GM12874 (cell line): ENCODE results near the gene TAS1R3.
A peak's percentile ranks its signal among the peaks of the same experiment; 100 is the strongest.

Source experiments
- TF ChIP-seq, protein P1 (sequence below): IDR thresholded peaks from 2 replicates; pipeline ENCODE4 v1.5.1; 2011; ENCODE audit warnings: low read depth, mild to moderate bottlenecking, control low read depth, low read length, moderate library complexity; ENCODE audit not compliant: insufficient read depth

TAS1R3 gene

DNA sequence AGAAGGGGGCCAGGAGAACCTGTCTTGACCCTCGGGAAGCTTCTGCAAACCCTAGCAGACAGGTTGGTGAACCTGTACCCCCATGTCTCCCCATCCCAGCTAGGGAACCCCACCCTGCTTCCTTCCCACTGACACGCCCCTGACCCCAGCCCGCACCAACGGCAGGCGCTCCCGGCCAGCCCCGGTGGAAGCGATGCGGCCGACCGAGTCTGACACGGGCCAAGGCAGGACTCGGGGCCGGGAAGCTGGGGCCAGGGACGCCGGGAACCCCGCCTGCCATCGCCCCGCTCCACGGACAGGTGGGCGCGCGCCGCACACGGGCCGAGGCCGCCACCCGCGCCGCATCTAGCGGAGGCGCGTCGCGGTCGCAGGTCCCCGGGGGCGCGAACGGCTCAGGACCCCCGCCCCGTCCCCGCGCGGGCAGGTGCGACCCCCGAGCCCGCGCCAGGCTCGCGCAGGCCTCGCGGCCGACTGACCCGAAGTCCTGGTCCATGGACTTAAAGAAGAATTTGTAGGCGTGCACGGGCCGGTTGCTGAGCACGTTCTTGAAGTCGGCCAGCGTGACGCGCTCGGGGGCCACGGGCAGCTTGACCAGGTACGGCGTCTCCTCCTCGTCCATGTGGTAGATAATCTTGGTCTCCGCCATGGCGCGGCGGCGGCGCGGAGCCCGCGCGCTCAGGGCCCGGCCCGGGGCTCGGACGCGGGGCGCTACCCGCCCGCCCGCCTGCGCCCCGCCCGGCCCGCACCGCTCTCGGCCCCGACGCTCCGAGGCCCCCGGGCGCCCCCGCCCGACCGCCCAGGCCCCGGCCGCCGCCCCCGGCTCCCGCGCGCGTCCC is 17.6 kb downstream of the TAS1R3 start:
- TF ChIP-seq, protein P1, sequence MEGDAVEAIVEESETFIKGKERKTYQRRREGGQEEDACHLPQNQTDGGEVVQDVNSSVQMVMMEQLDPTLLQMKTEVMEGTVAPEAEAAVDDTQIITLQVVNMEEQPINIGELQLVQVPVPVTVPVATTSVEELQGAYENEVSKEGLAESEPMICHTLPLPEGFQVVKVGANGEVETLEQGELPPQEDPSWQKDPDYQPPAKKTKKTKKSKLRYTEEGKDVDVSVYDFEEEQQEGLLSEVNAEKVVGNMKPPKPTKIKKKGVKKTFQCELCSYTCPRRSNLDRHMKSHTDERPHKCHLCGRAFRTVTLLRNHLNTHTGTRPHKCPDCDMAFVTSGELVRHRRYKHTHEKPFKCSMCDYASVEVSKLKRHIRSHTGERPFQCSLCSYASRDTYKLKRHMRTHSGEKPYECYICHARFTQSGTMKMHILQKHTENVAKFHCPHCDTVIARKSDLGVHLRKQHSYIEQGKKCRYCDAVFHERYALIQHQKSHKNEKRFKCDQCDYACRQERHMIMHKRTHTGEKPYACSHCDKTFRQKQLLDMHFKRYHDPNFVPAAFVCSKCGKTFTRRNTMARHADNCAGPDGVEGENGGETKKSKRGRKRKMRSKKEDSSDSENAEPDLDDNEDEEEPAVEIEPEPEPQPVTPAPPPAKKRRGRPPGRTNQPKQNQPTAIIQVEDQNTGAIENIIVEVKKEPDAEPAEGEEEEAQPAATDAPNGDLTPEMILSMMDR: no peak

- TF ChIP-seq, protein P1: peak; percentile 66
These were observed 18.4 kb downstream of the TAS1R3 start, which contains the start of gene DVL1 for GRCh38 chr1:1349256-1350012. Gene DVL1, minus strand, starts transcription at chr1:1349418. Its CDS starts 353 bp downstream, at chr1:1349065.

GRCh38 chr1:1351511-1352427 is 20.7 kb downstream of the TAS1R3 start:
- TF ChIP-seq, protein P1: no peak

DNA sequence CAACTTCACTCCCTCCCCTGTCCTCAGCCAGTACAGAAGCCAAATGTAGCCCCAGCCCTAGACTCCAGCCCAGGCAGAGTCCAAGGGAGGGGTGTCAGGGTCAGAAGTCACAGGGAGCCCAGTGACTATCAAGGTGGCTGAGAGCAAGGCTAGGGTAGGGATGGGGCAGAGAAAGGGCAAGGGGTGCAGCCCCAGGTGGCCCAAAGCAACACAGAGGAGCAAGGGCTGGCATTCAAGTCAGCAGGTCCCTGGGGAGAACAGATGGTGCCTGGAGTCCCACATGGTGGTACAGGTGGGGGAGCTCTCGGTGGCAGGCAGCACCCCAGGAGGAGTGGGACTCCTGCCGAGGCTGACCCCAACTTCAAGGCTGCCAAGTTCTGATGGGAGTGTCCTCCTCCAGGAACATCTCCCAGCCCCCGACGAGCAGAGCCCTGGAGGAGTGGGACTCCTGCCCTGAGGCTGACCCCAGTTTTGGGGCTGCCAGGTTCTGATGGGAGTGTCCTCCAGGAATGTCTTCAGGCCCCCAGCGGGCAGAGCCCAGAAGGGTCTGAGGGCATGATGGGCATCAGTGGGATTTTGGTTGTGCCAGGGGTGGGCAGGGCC is 21.8 kb downstream of the TAS1R3 start:
- TF ChIP-seq, protein P1: no peak

GRCh38 chr1:1353389-1354151 is 22.5 kb downstream of the TAS1R3 start:
- TF ChIP-seq, protein P1: no peak
